Left ventricle myocardium inferior (tissue), 1 donor: ENCODE data around the gene FAM110C. TPM values are rescaled to one million over a fixed set of nuclear protein-coding genes. Genes with fewer than 3 reads are reported as not detected.

Source experiments
- DNase-seq: peaks from one replicate; pipeline ENCODE4 v3.0.0-alpha.2; 2020
- H3K27ac ChIP-seq: fragments of 200-600 bp; replicated peaks from 2 replicates; pipeline ENCODE4 v1.8.0; 2021
- H3K27me3 ChIP-seq: fragments of 200-600 bp; 2 replicates; pipeline ENCODE4 v1.8.0; 2021; ENCODE audit warnings: low read depth
- H3K36me3 ChIP-seq: fragments of 200-600 bp; 2 replicates; pipeline ENCODE4 v1.8.0; 2021
- H3K4me1 ChIP-seq: fragments of 200-600 bp; 2 replicates; pipeline ENCODE4 v1.8.0; 2021
- H3K4me3 ChIP-seq: fragments of 200-600 bp; 2 replicates; pipeline ENCODE4 v1.8.0; 2021; ENCODE audit warnings: mild to moderate bottlenecking, moderate library complexity
- H3K9me3 ChIP-seq: fragments of 200-600 bp; replicated peaks from 2 replicates; pipeline ENCODE4 v1.8.0; 2021
- CTCF ChIP-seq: fragments of 200-600 bp; IDR thresholded peaks from 2 replicates; pipeline ENCODE4 v1.8.0; 2021; ENCODE audit warnings: antibody characterized with exemption, mild to moderate bottlenecking, borderline replicate concordance
- intact Hi-C: fragments of 100-400 bp; cut with micrococcal nuclease; formaldehyde crosslinking; loops from one replicate; pipeline ENCODE4 v1.11.0; 2022
- total RNA-seq: library from RNA; stranded (reverse); fragmentation: NEBNext Ultra II Directional; extraction: Animal tissue kit (Norgen Biotek cat#: 25700); gene quantifications from one replicate; pipeline ENCODE4 v1.2.1, GENCODE V29; 2021
- donor health status: DM: no; HTN: yes; CAD: no; lungs with severe emphysema.

The FAM110C gene
- total RNA-seq, 1 donor from 2014 or later: 3.3 TPM

DNA sequence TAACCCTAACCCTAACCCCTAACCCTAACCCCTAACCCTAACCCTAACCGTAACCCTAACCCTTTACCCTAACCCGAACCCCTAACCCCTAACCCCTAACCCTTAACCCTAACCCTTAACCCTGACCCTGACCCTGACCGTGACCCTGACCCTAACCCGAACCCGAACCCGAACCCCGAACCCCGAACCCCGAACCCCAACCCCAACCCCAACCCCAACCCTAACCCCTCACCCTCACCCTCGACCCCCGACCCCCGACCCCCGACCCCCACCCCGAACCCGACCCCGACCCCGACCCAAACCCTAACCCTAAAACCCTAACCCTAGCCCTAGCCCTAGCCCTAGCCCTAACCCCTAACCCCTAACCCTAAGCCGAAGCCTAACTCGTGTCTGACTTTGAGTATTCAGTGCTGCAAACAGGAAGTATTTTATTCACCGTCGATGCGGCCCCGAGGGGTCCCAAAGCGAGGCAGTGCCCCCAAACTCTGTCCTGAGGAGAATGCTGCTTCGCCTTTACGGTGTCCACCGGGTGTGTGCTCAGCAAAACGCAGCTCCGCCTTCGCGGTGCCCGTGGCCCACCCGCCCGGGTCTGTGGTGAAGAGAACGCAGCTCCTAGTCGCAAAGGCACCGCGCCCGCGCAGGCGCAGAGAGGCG, 36.0 kb downstream of the FAM110C start:
- H3K4me1 ChIP-seq: no peaks in the 10 kb centered on the region
- no peak for DNase-seq
- H3K27me3 ChIP-seq: no peaks in the 10 kb centered on the region
- TF ChIP-seq CTCF: no peak
- H3K9me3 ChIP-seq: peaks cover 6% of the 10 kb centered on the region
- H3K27ac ChIP-seq: no peak overlapping the region
- H3K4me3 ChIP-seq: no peak overlapping the region
- intact Hi-C loops: no loop called here
- no peaks in the 10 kb centered on the region for H3K36me3 ChIP-seq

Other genes starting within 250 kb of the FAM110C start
- 9.8 TPM for gene SH3YL1, start 217.5 kb upstream of the FAM110C start, total RNA-seq
- gene ACP1, start 218.4 kb upstream of the FAM110C start, total RNA-seq: 68.0 TPM
- 1.1 TPM for gene ALKAL2, start 241.6 kb upstream of the FAM110C start, total RNA-seq